ENCODE results near the gene SLC30A2.

SLC30A2 gene

GRCh38 chr1:26035203-26035958 is 10.5 kb downstream of the SLC30A2 start (continued):
- TF ChIP-seq ZBTB26 (tag by site-specific recombination; optimal IDR thresholded peaks at IDR 0.05) (peak; percentile 70), ZNF19 (tag by site-specific recombination; IDR thresholded peaks at IDR 0.05; ENCODE audit: low read depth) (no peak), ZNF777 (tag by site-specific recombination; IDR thresholded peaks at IDR 0.05; ENCODE audit: borderline replicate concordance) (no peak), ZBTB17 (tag by site-specific recombination; IDR thresholded peaks at IDR 0.05) (peak; percentile 69), ZNF624 (tag by site-specific recombination; IDR thresholded peaks at IDR 0.05) (no peak), ZSCAN23 (tag by site-specific recombination; IDR thresholded peaks at IDR 0.05) (no peak), ZNF473 (tag by site-specific recombination; IDR thresholded peaks at IDR 0.05) (no peak), HOXC10 (CRISPR knock-in tag; IDR thresholded peaks at IDR 0.05) (no peak), BCL11B (tag by site-specific recombination; IDR thresholded peaks at IDR 0.05; ENCODE audit: low read depth) (0 out of 2 replicates have a peak, but pooled peaks have one; percentile 40), HIC1 (tag by site-specific recombination; IDR thresholded peaks at IDR 0.05) (no peak), TRIM28 (IDR thresholded peaks at IDR 0.05; ENCODE audit: borderline replicate concordance, low read length) (no peak), ZSCAN30 (tag by site-specific recombination; IDR thresholded peaks at IDR 0.05) (peak; percentile 22; the same call in 1 of the 2 replicates), ZNF274 (IDR thresholded peaks at IDR 0.05; ENCODE audit: low read length) (no peak), ZNF274 (tag by site-specific recombination; IDR thresholded peaks at IDR 0.05; ENCODE audit: borderline replicate concordance) (no peak), ZFP37 (tag by site-specific recombination; IDR thresholded peaks at IDR 0.05) (no peak), ZNF140 (tag by site-specific recombination; IDR thresholded peaks at IDR 0.05) (no peak), PRDM4 (tag by site-specific recombination; IDR thresholded peaks at IDR 0.05) (no peak), ZNF530 (tag by site-specific recombination; IDR thresholded peaks at IDR 0.05; ENCODE audit: low read depth) (no peak), ZIC2 (tag by site-specific recombination; IDR thresholded peaks at IDR 0.05) (peak; percentile 88), ZNF248 (tag by site-specific recombination; IDR thresholded peaks at IDR 0.05) (no peak), ZNF175 (tag by site-specific recombination; IDR thresholded peaks at IDR 0.05) (no peak), ZNF223 (tag by site-specific recombination; IDR thresholded peaks at IDR 0.05) (0 out of 2 replicates have a peak, but pooled peaks have one; percentile 27), TSHZ1 (tag by site-specific recombination; IDR thresholded peaks at IDR 0.05; ENCODE audit: borderline replicate concordance) (no peak), ZNF324 (tag by site-specific recombination; IDR thresholded peaks at IDR 0.05) (0 out of 2 replicates have a peak, but pooled peaks have one; percentile 32), ZNF184 (tag by site-specific recombination; IDR thresholded peaks at IDR 0.05) (no peak), ZNF658 (tag by site-specific recombination; IDR thresholded peaks at IDR 0.05) (no peak), ELK4 (IDR thresholded peaks at IDR 0.05; ENCODE audit: borderline replicate concordance, low read depth, low read length) (no peak), ZNF561 (tag by site-specific recombination; IDR thresholded peaks at IDR 0.05; ENCODE audit: borderline replicate concordance) (peak; percentile 81; the same call in 1 of the 2 replicates)
